ENCODE measurements around the gene LRRC9.

- TF ChIP-seq, protein P1, sequence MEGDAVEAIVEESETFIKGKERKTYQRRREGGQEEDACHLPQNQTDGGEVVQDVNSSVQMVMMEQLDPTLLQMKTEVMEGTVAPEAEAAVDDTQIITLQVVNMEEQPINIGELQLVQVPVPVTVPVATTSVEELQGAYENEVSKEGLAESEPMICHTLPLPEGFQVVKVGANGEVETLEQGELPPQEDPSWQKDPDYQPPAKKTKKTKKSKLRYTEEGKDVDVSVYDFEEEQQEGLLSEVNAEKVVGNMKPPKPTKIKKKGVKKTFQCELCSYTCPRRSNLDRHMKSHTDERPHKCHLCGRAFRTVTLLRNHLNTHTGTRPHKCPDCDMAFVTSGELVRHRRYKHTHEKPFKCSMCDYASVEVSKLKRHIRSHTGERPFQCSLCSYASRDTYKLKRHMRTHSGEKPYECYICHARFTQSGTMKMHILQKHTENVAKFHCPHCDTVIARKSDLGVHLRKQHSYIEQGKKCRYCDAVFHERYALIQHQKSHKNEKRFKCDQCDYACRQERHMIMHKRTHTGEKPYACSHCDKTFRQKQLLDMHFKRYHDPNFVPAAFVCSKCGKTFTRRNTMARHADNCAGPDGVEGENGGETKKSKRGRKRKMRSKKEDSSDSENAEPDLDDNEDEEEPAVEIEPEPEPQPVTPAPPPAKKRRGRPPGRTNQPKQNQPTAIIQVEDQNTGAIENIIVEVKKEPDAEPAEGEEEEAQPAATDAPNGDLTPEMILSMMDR (IDR thresholded peaks at IDR 0.05 in 2 of 3, conservative IDR thresholded peaks at IDR 0.05 in 1 of 3; ENCODE audit: control insufficient read depth in 2 of 3, extremely low read depth in 1 of 3, insufficient read depth in 1 of 3, low read depth in 3 of 3, low read length in 3 of 3) = no peak
- TF ChIP-seq SMC3 (IDR thresholded peaks at IDR 0.05; ENCODE audit: borderline replicate concordance, low read length) (no peak), BRCA1 (IDR thresholded peaks at IDR 0.05; ENCODE audit: low read depth, low read length) (no peak), YBX1 (IDR thresholded peaks at IDR 0.05) (no peak), SPI1 (IDR thresholded peaks at IDR 0.05; ENCODE audit: borderline replicate concordance, insufficient read depth, low read depth, low read length) (no peak), ASH2L (IDR thresholded peaks at IDR 0.05; ENCODE audit: borderline replicate concordance, low read depth) (no peak), POLR2A (IDR thresholded peaks at IDR 0.05; ENCODE audit: low read depth, low read length) (no peak), NBN (IDR thresholded peaks at IDR 0.05) (no peak), NFIC (IDR thresholded peaks at IDR 0.05; ENCODE audit: low read depth, low read length) (no peak), CBX3 (IDR thresholded peaks at IDR 0.05; ENCODE audit: borderline replicate concordance, low read depth) (no peak)
- TF ChIP-seq, protein P2, sequence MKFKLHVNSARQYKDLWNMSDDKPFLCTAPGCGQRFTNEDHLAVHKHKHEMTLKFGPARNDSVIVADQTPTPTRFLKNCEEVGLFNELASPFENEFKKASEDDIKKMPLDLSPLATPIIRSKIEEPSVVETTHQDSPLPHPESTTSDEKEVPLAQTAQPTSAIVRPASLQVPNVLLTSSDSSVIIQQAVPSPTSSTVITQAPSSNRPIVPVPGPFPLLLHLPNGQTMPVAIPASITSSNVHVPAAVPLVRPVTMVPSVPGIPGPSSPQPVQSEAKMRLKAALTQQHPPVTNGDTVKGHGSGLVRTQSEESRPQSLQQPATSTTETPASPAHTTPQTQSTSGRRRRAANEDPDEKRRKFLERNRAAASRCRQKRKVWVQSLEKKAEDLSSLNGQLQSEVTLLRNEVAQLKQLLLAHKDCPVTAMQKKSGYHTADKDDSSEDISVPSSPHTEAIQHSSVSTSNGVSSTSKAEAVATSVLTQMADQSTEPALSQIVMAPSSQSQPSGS (IDR thresholded peaks at IDR 0.05; ENCODE audit: low read length) = no peak
- TF ChIP-seq, protein P3, sequence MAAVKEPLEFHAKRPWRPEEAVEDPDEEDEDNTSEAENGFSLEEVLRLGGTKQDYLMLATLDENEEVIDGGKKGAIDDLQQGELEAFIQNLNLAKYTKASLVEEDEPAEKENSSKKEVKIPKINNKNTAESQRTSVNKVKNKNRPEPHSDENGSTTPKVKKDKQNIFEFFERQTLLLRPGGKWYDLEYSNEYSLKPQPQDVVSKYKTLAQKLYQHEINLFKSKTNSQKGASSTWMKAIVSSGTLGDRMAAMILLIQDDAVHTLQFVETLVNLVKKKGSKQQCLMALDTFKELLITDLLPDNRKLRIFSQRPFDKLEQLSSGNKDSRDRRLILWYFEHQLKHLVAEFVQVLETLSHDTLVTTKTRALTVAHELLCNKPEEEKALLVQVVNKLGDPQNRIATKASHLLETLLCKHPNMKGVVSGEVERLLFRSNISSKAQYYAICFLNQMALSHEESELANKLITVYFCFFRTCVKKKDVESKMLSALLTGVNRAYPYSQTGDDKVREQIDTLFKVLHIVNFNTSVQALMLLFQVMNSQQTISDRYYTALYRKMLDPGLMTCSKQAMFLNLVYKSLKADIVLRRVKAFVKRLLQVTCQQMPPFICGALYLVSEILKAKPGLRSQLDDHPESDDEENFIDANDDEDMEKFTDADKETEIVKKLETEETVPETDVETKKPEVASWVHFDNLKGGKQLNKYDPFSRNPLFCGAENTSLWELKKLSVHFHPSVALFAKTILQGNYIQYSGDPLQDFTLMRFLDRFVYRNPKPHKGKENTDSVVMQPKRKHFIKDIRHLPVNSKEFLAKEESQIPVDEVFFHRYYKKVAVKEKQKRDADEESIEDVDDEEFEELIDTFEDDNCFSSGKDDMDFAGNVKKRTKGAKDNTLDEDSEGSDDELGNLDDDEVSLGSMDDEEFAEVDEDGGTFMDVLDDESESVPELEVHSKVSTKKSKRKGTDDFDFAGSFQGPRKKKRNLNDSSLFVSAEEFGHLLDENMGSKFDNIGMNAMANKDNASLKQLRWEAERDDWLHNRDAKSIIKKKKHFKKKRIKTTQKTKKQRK (IDR thresholded peaks at IDR 0.05; ENCODE audit: low read depth, low read length) = no peak
Observed at GRCh38 chr14:59920378-59920683, 387 bp downstream of the LRRC9 start.
